Heart left ventricle (tissue), 16 donors: ENCODE results near the gene MON1A. TPM values are rescaled to one million over a fixed set of nuclear protein-coding genes. Genes with fewer than 3 reads are reported as not detected.

Experiments used
- ATAC-seq, 4 donors: fragments of 200-7000 bp; cut with Tn5 transposase; one replicate each; pipeline ENCODE4 v1.9.1; 2020 to 2022; ENCODE audit warnings: moderate library complexity in 4 of 4, mild to moderate bottlenecking in 3 of 4, moderate number of reproducible peaks in 1 of 4
- DNase-seq, 5 donors: peaks; one replicate each; pipeline ENCODE4 v3.0.0-alpha.2; 2020
- H3K27ac ChIP-seq, 12 donors: fragments of 200-600 bp; sonication (generic) in 4 of 12; one replicate each; pipeline versions ENCODE4 v1.5.0 to v1.8.0; 2016 to 2022; ENCODE audit warnings: mild to moderate bottlenecking in 2 of 12
- H3K27me3 ChIP-seq, 9 donors: fragments of 200-600 bp; sonication (generic) in 2 of 9; one replicate each; pipeline versions ENCODE4 v1.5.1 to v1.8.0; 2016 to 2022; ENCODE audit warnings: mild to moderate bottlenecking in 3 of 9
- H3K36me3 ChIP-seq, 9 donors: fragments of 200-600 bp; sonication (generic) in 2 of 9; one replicate each; pipeline versions ENCODE4 v1.5.0 to v1.8.0; 2018 to 2022; ENCODE audit warnings: mild to moderate bottlenecking in 2 of 9
- H3K4me1 ChIP-seq, 12 donors: fragments of 200-600 bp; sonication (generic) in 4 of 12; one replicate each; pipeline versions ENCODE4 v1.5.0 to v1.8.0; 2016 to 2022; ENCODE audit warnings: mild to moderate bottlenecking in 3 of 12
- H3K4me3 ChIP-seq, 12 donors: fragments of 200-600 bp; sonication (generic) in 4 of 12; one replicate each; pipeline versions ENCODE4 v1.5.0 to v1.8.0; 2017 to 2022; ENCODE audit warnings: mild to moderate bottlenecking in 9 of 12, moderate library complexity in 4 of 12
- H3K9me3 ChIP-seq, 12 donors: fragments of 200-600 bp; sonication (generic) in 4 of 12; one replicate each; pipeline versions ENCODE4 v1.5.0 to v1.8.0; 2016 to 2022; ENCODE audit warnings: mild to moderate bottlenecking in 1 of 12
- CTCF ChIP-seq, 12 donors: fragments of 200-600 bp; sonication (generic) in 4 of 12; IDR thresholded peaks; one replicate each; pipeline versions ENCODE4 v1.5.0 to v1.8.0; 2018 to 2022; ENCODE audit warnings: antibody characterized with exemption in 12 of 12, mild to moderate bottlenecking in 5 of 12
- POLR2A ChIP-seq, 2 donors: fragments of 450-650 bp; IDR thresholded peaks; one replicate each; pipeline ENCODE4 v1.6.1; 2017; ENCODE audit warnings: antibody characterized with exemption in 2 of 2, mild to moderate bottlenecking in 2 of 2, moderate library complexity in 2 of 2
- WGBS, 4 donors: extraction: QIAGEN DNeasy Blood & Tissue Kit in 2 of 4; methylation state at CpG; one replicate each; pipeline versions ENCODE4 v1.1.5 to v1.1.7; 2013 to 2018; 5-methylcytosine and 5-hydroxymethylcytosine counted together
- intact Hi-C, 10 donors: fragments of 100-400 bp; cut with DNase I; formaldehyde crosslinking; loops; one replicate each; pipeline versions ENCODE4 v1.11.1 to v1.14.2; 2022
- polyA plus RNA-seq, 2 donors: library from polyadenylated mRNA; stranded (reverse); fragments of 200-250 nt; gene quantifications; one replicate each; pipeline ENCODE4 v1.2.3, GENCODE V29; 2013
- total RNA-seq, 9 donors: library from RNA; depleted of rRNA in 2 of 9; stranded (reverse); fragments of >200 nt in 2 of 9; fragmentation: NEBNext Ultra II Directional in 3 of 9; extraction: Animal tissue kit (Norgen Biotek cat#: 25700) in 3 of 9; gene quantifications; one replicate each; pipeline versions ENCODE4 v1.1.0 to v1.2.4, GENCODE V29; 2016 to 2023
- donor health status: ischemic (EF 13 %, LVEDD 7.1; RV severe dilation, severe dysfunction).
- donor health status: healthy with polysubstance abuse.
- donor health status: DM: no; HTN: yes; CAD: no.
- donor health status: DM: no; HTN: no; CAD: no.
- donor health status: ischemic (EF 25% LVEDD 6.9; RV normal size, moderate dysfunction).
- donor health status: ischemic (EF 25% LVEDD 5.7; RV mildly dilated, moderate dysfunction).
- donor health status: healthy.
- donor health status: DM: yes; HTN: yes; CAD: no.
- donor health status: ischemic (EF 35%, LVEDD 5.7; RV mildly dilated, moderate dysfunction).
- donor health status: nonischemic (EF 11% LVEDD 7.7; RV severe dilation, severe dysfunction).
- donor health status: DM: yes; HTN: yes; CAD: no.
- donor health status: PGD.
- donor health status: ischemic (EF 29% LVEDD 5.4; RV normal size, mild dysfunction).
- donor health status: nonischemic (EF 23%, LVEDD 6.1; RV moderate dilation, normal function).

The MON1A gene
- total and polyA plus RNA-seq, 11 donors = 4.8 to 16.3 (median 7.7) TPM

GRCh38 chr3:49952924-49953323, 23.3 kb upstream of the MON1A start:
- H3K27me3 ChIP-seq = no peaks in the 10 kb centered on the region
- 96 to 99% (median 97%) methylated on average over 6 of the region's 6 CpGs for WGBS, 4 donors
- DNase-seq = no peak
- intact Hi-C loops = no loop called here
- H3K27ac ChIP-seq = no peak overlapping the region
- TF ChIP-seq POLR2A (IDR thresholded peaks at IDR 0.05) (no peak), CTCF (IDR thresholded peaks at IDR 0.05) (no peak)
- ATAC-seq = no peak
- no peaks in the 10 kb centered on the region for H3K9me3 ChIP-seq
- no peak overlapping the region for H3K4me3 ChIP-seq
- H3K4me1 ChIP-seq = peaks cover 0 to 18% (median 12%) of the 10 kb centered on the region in 12 donors
- no peaks in the 10 kb centered on the region for H3K36me3 ChIP-seq

GRCh38 chr3:49942651-49943050, 13.0 kb upstream of the MON1A start:
- Histone ChIP-seq H3K4me1 (peaks cover 0 to 35% (median 17%) of the 10 kb centered on the region in 12 donors), H3K27ac (no peak overlapping the region), H3K36me3 (peaks cover 0 to 23% (median 0%) of the 10 kb centered on the region in 9 donors), H3K27me3 (no peaks in the 10 kb centered on the region), H3K4me3 (no peak overlapping the region), H3K9me3 (no peaks in the 10 kb centered on the region)
- ATAC-seq = no peak
- 73 to 81% (median 78%) methylated on average over 2 of the region's 2 CpGs for WGBS, 4 donors
- no peak for DNase-seq
- no peak for TF ChIP-seq POLR2A (IDR thresholded peaks at IDR 0.05)
- TF ChIP-seq CTCF (IDR thresholded peaks at IDR 0.05) = no peak
- intact Hi-C loops = no loop called here

- Histone ChIP-seq H3K27ac (peak overlapping the region; percentile 70 to 99 (median 94)), H3K36me3 (peaks cover 0 to 14% (median 0%) of the 10 kb centered on the region in 9 donors), H3K4me3 (peak overlapping the region; percentile 42 to 99 (median 84)), H3K9me3 (no peaks in the 10 kb centered on the region), H3K4me1 (peaks cover 0 to 32% (median 17%) of the 10 kb centered on the region in 12 donors), H3K27me3 (no peaks in the 10 kb centered on the region)
- intact Hi-C loops = no loop called here
- ATAC-seq (no peak), DNase-seq (no peak)
- TF ChIP-seq CTCF (IDR thresholded peaks at IDR 0.05) (no peak), POLR2A (IDR thresholded peaks at IDR 0.05) (no peak)
- WGBS, 4 donors = 6 to 8% (median 7%) methylated on average over 23 of the region's 23 CpGs
Observed at GRCh38 chr3:49940667-49941249, 11.1 kb upstream of the MON1A start.

GRCh38 chr3:49939858-49940666, 10.5 kb upstream of the MON1A start, which contains the start of gene RBM6:
TSS of gene RBM6 (plus strand) at chr3:49940150. CDS start at chr3:49962642, 22,492 bp downstream.
- DNase-seq (peak; percentile 98 to 99 (median 98)), ATAC-seq (peak; percentile 99 to 100 (median 99))
- peak in 3 of 12 donors; percentile 8 to 26 (median 21) for TF ChIP-seq CTCF (IDR thresholded peaks at IDR 0.05)
- peak in 1 of 2 donors; percentile 83 for TF ChIP-seq POLR2A (IDR thresholded peaks at IDR 0.05)
- Histone ChIP-seq H3K9me3 (no peaks in the 10 kb centered on the region), H3K4me1 (peaks cover 0 to 32% (median 17%) of the 10 kb centered on the region in 12 donors), H3K27ac (peak within 1 kb of the TSS; percentile 70 to 99 (median 94)), H3K4me3 (peak within 1 kb of the TSS; percentile 42 to 99 (median 84)), H3K27me3 (no peaks in the 10 kb centered on the region), H3K36me3 (peaks cover 0 to 14% (median 0%) of the 10 kb centered on the region in 9 donors)
- 0 to 1% (median 0%) methylated on average over 48 to 74 of the region's 74 CpGs for WGBS, 4 donors
- intact Hi-C loops = loop anchor here in 1 of 10 donors (10.0 kb wide), 1 partner anchor 355 kb away; the partner anchor contains the start of genes HYAL3, IFRD2 and NAA80
